SIG-M5 treated with dmso at 0.1 percent for 504 hours (cell line): Measurements from ENCODE around the gene ATP5ME.

Experiments
- DNase-seq: peaks from one replicate; lab custom pipeline; 2025; ENCODE audit not compliant: unreplicated experiment; lab: John Stamatoyannopoulos, UW

The ATP5ME gene

GRCh38 chr4:623914-624566 lies 50.0 kb downstream of the ATP5ME start:
- no peak for DNase-seq

GRCh38 chr4:622996-623913 lies 50.8 kb downstream of the ATP5ME start:
- DNase-seq: no peak
